Iris pigment epithelial cell (primary cell): ENCODE measurements around the gene RNF5.
"Not testable (repeated sequence)": the region's sequence is repeated elsewhere in the genome, so short reads cannot be mapped to it uniquely, and the experiment has no call there.

Experiments
- DNase-seq: peaks from one replicate; pipeline ENCODE4 v3.0.0-alpha.2; 2011; ENCODE audit warnings: low read depth

Gene RNF5

DNA sequence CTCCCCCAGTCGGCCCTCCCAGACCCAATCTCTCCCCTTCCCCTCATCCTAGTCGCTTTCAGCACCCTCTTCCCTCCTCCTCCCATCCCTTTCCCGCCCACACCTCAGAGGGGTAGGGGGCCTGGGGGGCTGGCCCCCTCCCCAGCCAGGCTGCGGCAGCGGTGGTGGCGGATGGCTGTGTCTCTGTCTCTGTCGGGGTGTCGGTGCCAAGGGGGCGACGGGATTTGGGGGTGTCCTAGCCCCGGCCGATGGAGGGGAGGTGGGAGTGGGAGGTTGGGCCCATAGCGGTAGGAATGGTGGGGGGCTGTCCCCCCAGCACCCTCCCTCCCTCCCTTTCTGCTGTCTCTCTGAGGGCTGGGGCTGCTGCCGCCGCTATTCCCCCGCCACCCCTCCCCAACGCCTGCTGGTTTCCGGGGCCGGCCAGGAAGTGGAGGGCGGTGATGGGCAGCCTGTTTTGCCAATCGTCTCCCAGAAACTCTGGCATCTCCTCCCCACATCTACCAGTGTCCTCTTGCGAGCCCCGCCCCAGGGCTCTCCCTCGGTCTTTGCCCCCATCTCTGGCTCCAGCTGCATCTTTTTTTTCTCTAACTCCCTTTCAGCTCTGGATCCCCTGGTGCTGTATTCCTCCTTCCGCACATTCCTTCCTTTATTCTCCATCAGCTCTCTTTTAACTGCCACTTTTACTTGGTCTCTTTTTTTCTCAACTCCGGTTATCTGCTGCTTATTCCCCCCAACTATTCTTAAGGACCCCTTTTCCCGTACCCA, 2.3 kb upstream of the RNF5 start, which contains the start of gene AGPAT1:
AGPAT1 (minus strand) TSS at position 374 of the 765 bp plus-strand sequence. CDS start 4,588 bp downstream, outside the sequence.
- DNase-seq, result peak; percentile 97

DNA sequence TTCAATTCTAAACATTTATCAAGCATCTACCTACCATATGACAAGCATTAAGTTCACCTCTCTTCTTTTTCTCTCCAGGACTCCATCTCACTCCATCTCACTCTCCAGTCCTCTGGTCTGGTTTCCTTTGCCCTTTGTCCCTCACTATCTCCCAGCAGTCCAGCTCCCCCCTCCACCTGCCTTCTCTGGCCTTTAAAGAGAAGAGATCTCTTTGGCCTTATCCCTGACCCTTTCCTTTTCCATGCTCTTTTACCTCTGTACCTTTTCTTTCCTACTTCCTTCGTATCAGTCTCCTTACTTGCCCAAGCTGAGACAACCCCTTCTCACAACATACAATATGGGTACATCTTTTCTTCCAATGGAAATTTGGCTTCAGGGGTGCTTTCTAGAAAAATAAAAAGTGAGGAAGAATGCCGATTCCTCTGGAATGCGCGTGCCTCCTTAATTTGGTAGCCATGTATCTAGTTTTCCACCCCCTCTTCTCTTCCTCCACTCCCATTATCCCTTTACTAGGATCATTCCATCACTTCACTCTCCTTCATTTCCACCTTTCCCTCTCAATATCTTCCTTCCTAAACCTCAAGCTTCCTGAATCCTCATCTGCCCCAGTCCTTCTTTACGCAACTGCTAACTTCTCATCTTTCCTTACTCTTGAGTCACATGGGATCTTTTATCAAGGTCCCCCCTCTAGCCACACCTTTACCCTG, 1.6 kb upstream of the RNF5 start:
- peak; percentile 82 for DNase-seq

DNA sequence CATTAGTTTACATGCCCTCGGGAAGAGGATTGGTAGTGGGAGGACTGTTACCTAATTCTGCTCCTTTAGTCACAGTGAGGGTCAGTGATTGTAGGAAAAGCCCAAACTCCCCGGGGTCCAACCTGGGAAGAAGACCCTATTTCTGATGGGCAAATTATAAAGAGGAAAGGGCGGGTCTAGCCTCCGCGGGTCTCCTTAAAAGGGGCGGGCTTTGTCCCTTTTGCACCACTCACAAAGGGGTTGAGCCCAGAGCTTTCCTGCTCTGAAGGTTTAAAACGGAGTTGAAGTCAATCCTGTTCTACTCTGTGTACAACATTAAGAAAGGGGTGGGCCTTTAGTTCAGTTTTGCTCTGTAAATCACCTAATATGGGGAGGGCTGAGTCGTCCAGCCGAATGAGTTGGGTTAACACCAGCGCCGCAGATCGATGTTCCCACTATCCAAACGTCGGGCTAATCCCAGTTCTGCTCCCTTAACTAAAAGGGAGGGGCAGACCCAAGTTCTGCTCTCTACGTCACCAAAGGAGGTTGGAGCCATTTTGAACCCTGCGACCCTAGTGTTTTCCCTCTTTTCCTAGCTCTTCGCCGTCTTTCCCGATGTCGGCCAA, 920 bp upstream of the RNF5 start:
- DNase-seq, result peak; percentile 74

DNA sequence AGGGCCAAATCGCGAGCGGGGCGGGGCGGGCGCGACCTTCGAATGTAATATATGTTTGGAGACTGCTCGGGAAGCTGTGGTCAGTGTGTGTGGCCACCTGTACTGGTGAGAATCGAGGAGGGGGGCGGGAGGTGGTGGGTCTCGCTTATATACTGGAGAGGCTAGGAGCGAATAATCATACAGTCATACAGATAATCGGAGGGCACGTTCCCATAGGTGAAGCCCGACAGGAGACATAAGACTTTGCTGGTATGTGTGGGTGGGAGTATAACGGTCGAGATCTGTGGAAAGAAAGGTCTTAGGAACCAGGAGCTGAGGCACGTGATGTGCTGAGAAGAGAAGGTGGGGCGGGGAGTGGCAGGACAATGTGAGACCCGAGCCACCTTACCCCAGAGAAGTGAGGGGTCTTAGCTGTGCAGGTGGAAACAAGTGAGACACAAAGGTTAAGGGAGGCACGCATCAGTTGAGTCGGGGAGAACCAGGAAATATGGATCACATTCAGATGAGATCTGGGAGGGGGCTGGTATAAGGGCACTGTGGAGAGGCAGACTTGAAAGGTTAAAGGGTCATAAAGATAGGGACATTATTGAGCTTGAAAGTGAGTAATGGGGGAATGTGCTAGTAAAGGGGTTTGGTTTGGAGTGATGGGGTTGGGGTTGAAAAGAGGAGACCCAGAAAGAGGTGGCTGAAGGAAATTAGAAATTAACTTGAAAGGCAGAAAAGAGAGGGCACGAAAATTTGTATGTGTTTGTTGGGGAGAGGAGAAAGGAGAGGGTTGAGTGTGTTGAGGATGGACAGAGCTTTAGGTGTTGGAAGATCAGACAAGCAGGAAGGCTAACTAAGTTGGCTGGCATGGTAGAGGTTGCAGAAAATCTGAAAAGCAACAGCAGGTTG, 589 bp downstream of the RNF5 start:
- peak; percentile 24 for DNase-seq

DNA sequence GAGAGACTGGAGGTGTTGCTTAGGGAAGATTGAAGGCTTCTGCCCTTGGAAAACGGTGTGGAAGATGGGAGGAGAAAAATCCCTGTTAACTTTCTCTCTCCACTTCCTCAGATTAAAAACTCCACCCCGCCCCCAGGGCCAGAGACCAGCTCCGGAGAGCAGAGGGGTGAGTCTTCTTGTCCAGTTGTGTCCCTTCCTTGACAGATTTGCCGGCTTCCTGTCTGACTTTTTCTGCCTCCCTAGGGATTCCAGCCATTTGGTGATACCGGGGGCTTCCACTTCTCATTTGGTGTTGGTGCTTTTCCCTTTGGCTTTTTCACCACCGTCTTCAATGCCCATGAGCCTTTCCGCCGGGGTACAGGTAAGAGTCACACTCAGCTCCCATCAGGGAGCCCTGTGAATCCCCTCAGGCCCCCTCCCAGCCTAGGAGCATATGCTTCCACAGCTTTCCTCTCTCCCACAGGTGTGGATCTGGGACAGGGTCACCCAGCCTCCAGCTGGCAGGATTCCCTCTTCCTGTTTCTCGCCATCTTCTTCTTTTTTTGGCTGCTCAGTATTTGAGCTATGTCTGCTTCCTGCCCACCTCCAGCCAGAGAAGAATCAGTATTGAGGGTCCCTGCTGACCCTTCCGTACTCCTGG, 1.7 kb downstream of the RNF5 start:
- no peak for DNase-seq

DNA sequence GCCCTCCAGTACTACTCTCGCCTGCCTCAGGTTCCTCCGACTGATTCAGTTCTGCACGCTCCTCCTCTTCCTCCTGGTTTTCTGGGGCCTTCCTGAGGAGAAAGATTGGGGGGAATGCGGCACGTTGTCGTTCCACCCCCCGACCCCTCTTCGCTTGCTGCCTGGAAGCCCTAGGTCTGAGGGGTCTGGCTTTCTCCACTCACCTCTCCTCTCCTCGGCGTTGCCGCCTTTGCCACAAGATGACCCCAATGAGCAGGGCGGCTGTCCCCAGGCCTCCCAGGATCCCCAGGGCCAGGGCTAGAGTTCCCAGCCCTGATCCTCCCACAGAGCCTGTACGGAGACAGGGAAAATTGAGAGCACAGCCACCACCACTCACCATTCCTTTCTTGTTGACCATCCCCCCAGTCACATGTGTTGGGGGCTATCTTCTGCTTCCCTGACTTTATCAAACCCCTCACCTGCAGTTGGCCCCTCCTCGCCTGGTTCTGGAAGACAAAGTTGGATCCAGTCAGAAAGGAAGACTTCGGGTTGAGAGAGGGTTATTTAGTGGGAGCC, 3.0 kb downstream of the RNF5 start:
- no peak for DNase-seq

DNA sequence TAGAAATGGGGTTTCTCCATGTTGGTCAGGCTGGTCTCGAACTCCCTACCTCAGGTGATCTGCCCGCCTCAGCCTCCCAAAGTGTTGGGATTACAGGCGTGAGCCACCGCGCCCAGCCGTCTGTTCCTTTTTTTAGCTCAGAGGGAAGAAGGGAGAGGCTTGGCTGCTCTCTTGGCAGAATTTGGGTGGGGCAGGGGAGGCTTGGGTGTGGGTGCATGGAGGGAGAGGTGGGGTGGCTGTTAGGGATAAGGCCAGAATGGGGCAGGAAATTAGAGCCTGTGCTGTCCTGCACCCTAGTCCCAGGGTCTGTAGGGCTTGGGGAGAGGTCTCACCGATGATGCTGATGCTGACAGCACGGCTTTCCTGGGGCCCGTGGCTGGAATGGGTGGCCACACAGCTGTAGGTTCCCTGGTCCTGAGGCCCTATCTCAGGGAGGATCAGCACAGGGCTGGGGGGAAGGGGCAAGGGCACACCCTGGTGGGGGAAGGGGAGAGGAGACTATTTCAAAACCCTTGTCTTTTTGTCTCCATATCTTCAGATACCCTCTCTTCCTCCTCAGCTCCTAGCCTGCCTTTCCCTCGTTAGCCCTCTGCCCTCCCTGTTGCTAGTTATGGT, 3.8 kb downstream of the RNF5 start:
- no peak for DNase-seq

DNA sequence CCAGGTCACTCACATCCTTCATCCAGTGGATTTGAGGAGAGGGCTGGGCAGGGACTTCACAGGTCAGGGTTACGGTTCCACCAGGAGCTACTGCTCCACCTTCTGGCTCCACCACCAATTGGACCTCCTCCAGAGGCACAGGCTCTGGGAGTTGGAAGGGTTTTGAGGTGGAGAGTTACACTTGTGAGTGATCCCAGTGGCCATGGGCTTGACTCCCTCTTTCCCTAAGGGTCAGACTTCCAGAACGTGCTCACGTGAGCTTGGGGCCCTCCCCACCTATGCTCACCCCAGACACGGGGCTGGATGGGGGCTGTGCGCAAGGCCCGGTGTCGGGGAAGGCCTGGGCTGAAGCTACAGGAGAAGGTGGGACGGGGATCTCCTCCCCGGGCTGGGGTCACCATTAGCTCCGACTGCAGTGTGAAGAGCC, 4.4 kb downstream of the RNF5 start:
- no peak for DNase-seq

DNA sequence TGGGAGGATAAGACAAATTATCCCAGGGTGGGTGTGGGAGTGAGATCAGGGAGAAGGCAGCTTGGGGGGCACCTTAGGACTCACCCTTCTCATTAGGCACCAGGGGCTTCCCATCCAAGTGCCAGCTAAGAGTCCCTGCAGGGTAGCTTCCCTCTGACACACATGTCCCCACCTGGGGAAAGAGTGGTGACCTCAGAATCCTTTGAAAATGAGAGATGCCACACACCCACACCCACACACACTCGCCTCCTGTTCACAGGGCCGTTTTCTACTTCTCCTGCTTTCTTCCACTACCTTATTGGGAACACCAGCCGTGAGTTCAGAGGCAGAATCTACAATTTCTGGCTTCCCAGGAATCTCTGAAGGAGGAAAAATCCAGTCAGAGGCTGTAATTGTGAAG, 4.8 kb downstream of the RNF5 start:
- no peak for DNase-seq

DNA sequence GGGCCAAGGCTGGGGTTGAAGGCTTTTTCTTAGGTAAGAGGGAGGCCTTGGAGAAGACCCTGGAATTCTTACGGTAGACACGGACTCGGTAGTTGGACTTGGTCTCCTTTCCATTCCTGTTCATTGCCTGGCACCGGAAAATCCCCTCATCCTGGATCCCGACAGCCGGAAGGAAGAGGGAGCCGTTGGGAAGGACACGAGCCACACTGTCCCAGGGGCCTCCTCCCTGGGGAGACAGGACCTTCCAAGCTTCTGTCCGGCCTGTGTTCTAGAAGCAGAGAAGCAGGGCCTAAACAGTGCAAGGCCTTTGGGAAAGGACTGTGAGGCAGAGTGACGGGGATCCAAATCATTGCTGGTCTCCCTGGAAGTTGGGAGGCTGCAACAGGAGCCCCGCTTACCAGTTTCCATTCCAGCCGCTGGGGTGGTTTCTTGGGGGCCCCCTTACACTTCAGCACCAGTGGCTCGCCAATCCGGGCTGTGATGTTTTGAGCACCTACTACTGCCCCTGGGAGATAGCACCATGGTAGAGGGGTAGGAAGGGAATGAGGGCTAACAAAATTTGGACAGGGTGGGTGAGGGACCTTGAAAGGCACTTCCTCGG, 5.4 kb downstream of the RNF5 start:
- no peak for DNase-seq

DNA sequence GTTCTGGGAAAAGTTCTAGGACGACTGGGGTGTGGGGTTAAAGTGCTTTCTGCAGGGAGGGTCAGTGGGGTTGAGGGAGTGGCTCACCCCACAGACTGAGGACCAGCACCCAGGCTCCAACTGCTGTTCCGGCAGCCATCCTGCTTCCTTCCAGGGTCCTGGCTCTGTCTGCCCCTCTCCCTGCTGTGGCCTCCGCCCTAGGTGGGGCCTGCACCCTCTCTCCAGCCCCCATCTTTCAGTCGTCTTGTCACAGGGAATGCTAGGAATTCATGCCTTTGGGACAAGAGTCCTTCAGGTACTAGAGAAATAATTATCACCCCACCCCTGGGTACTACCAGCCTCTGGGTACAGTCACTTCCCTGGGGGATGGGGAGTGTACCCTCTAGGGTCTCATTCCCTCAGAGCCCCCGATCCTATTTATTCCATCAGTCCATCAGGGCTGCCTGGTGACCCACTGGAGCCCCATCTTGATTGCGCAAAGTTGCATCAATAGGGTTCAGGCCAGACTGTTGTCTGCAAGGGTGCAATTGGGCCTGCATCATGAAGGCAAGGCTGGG, 6.0 kb downstream of the RNF5 start, which contains the start of gene AGER:
AGER (minus strand) TSS at position 170 of the 557 bp plus-strand sequence; CDS start at position 139, 31 bp downstream.
- DNase-seq, result no peak

DNA sequence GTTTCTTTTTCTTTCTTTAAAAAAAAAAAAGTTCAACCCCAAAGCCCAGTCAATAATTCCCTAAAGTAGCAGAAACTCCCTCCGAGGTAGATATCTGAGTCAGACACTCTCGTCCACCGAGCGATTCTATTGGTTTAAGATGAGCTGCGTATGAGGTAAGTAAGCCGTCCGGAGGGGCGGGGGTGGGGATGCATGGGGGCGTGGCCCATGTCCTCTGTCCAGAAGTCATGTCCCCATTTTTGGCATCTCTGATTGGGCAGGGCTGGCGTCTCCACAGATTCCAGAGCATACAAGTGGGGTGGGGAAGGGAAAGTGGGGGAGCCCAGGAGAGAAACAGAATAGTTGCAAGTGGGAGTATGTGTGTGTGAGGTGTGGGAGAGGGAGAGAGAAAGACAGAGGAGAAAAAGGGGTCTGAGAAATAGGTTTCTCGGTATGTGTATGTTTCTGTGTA, 7.5 kb downstream of the RNF5 start:
- peak; percentile 94 for DNase-seq

DNA sequence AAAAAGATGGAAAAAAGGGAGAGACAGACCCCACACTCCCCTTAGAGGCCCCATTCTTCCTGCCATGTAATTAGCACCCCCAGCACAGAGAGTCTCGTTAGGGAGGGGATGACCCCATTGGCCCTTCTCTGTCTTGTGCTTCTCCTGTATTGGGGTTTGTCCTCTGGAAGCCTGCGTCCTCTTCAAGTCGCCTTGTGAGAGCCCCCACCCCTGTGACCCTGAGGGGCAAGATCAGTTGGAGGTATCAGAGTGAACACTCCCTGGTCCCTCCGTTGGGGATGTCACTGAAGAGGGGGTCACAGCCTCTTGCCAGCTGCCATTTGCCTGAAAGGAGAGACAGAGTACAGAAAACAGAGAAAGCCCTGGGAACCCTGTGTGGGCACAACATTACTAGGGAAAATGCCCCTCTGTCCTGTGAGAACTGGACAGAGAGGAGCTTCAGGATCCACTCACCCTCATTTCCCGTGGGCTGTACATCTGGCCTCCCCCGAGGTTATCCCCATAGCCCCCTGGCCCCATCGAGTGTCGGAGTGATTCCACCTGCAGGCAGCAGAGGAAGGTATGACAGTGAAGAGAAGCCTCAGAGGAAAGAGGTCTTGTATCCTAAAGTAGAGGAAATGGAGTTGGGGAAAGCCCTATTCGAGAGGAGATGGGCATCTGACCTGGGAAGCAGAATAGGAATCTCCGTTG, 8.1 kb downstream of the RNF5 start:
- not testable (repeated sequence) for DNase-seq

DNA sequence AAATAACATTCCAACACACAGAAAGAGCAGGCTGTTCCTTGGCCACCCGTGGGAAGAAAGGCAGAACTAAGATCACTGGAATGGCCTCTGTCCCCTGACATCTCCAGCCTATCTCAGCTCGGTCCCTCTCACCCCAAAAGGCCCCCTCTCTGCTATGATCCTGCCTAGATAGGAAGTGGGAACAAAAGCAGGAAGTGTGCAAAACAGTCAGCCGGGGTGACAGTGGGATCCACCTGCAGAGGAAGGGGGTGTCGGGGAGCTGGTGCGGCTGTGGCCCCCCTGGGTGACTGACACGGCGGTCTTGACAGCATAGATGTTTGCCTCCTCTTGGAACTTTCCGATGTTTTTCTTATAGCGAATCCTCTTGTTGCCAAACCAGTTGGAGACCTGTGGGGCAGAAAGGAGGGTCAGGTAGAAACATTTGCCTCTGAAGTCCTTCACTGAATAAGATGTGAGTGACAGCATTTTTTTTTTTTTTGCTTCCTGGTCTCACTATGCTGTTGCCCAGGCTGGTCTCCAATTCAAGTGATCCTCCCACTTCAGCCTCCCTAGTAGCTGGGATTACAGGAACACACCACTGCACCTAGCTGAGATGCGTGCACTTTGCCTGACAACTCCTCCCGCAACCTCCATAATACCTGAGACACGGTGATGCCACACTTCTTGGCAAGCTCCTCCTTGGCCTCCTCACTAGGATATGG, 9.0 kb downstream of the RNF5 start:
- DNase-seq, result no peak

DNA sequence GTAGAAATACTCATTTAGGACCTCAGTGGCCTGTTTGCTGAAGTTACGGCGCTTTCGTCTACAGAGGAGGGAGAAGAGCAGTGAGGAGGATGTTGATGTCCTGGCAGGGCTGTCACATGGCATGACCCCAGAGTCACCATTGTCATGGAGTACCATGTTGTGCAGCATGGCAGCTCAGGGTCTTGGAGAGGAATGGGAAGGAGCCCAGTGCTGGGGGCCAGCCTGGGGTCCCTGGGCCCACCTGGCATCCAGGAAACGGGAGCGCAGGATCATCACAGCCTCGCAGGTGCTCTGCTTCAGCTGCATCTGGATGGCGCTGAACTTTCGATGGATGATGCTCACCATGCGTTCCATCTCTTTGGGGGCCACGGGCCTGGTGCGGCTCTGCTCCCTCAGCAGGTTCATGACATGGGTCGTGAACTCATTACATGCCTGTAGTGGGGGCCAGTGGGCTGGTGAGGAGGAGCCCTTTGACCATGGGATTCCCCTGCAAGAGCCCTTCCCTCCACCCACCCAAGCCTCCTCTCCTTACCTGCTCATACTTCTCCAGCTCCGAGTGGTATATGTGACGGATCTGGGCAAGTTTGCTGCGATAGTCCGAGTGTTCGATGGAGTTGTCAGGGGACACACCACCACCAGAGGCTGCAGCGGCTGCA, 9.6 kb downstream of the RNF5 start:
- DNase-seq, result not testable (repeated sequence)

DNA sequence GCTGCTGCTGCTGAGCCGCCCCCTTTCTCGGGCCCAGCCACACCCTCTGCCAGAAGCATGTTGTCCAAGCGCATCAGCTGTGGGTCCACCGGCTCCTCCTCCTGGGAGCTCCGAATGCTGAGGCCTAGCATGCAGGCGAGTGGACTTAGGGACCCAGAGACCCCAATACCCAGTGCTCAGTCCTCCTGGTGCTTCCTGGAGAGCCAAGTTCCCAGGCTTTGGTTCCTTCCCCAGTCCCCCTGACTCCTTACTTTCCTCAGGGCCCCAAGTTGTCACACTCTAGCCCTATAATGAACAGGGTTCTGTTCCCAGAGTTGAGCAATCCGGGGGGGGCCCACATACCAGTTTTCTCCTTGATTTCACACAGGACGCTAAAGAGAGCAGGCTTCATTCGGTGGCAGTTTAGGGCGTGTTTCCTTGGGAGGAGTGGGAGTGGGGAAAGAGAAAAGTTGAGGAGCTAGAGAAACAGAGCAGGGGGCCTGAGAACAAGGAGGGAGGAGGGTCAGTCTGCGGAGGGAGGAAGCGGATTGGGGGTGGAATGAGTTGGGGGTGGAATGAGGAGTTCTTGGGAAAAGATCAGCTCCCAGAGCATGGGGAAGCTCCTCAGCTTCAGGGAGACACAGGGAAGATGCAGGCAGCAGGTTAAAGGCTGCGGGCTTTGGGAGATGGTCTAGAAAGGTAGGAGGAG, 10.3 kb downstream of the RNF5 start:
- peak; percentile 49 for DNase-seq

DNA sequence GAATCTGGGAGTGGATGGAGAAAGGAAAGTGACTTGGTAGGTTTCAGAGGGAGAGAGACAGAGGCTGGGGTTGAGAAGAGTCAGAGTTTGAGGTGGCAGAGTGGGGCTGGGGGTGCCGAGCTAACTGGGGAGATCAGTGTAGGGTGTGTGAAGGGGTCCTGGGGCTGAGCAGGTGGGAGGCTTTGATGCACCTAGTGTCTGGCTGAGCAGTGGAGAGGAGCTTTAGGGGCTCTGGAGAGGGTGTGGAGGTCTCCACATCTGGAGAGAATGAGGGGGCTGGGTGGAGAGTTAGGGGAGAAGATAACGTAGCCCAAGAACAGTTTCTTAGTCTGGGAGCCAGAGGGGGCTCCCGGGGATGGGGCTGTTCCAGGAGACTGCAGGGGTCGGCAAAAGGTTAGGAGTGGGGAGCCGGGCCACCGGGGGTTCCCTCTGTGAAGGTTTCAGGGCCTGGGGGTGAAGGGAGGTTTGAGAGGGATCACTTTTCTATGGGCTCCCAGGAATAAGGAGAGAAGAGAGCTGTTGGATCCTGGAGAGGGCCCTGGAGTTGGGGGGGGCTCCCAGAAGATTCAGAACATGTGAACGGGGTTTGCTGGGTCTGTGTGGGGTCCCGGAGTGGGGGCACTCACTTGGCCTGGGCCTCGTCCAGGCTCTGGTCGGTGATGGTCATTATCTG, 11.0 kb downstream of the RNF5 start:
- DNase-seq, result no peak
